Stimulated activated CD4-positive, alpha-beta T cell treated with anti-CD3 and anti-CD28 coated beads, TNF-alpha, amount 100 ng/mL, for 4 hours (primary cell): Measurements from ENCODE around the gene MAP3K20.
"Not testable (repeated sequence)": the region's sequence is repeated elsewhere in the genome, so short reads cannot be mapped to it uniquely, and the experiment has no call there.

Source experiments
- DNase-seq, 3 experiments: peaks; one replicate each; pipeline ENCODE4 v3.0.0-alpha.2; 2020; ENCODE audit warnings: low read depth in 3 of 3

MAP3K20 gene

DNA sequence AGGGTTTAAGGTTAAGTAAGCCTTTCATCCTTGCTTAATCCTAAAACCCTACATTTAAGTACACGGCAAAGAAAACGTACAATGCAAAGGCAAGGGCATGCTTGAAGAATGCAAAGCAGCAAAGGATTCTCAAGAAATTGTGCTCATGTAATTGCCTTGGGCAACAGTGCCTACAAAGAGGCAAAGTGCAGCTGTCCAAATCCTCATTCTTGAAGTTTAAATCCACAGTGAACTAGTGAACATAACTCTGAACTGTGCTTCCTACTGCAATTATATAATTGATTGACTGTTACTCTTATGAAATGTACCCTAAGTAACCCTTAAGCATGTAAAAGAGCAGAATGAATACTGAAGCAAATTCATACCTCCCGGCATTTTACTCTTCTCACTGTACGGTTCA lies 85.4 kb downstream of the MAP3K20 start:
- no peak for DNase-seq

DNA sequence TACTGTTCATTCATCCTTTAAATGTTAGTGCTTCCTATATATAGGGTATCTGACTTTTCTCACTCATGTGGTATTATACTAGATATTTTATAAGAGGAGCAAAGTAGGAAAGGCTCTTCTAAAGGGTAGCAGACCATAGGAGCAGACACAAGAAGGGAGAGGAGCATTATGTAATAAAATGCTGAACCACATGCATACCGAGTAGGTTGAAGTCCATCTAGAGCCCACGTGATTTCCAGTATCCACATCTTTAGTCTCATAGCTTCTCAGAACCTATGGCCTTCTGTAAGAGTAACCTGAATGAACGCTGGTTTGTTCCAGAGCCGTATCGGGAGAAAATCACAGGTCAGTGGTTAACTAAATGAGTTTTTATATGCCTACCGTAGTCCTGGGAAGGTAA lies 85.9 kb downstream of the MAP3K20 start:
- no peak for DNase-seq

DNA sequence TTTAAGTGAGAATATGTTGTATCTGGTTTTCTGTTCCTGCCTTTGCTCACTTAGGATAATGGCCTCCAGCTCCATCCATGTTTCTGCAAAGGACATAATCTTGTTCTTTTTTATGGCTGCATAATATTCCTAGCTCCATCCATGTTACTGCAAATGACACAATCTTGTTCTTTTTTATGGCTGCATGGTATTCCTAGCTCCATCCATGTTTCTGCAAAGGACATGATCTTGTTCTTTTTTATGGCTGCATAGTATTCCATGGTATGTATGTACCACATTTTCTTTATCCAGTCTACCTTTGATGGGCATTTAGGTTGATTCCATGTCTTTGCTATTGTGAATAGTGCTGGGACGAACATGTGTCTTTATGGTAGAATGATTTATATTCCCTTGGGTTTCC lies 87.7 kb downstream of the MAP3K20 start:
- DNase-seq, result not testable (repeated sequence)

DNA sequence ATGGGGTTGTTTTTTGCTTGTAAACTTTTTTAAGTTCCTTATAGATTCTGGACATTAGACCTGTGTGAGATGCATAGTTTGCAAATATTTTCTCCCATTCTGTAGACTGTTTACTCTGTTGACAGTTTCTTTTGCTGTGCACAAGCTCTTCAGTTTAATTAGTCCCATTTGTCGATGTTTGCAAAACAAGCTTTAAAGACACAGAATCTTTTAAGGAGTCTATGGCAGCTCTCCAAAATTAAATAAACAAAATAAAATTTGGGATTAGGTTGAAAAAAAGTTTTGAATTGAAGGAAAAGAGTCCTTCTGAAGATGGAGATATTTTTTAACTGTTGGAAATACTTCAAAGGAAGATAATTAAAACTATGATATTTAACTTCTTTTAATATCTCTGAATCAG lies 88.8 kb downstream of the MAP3K20 start:
- no peak for DNase-seq

DNA sequence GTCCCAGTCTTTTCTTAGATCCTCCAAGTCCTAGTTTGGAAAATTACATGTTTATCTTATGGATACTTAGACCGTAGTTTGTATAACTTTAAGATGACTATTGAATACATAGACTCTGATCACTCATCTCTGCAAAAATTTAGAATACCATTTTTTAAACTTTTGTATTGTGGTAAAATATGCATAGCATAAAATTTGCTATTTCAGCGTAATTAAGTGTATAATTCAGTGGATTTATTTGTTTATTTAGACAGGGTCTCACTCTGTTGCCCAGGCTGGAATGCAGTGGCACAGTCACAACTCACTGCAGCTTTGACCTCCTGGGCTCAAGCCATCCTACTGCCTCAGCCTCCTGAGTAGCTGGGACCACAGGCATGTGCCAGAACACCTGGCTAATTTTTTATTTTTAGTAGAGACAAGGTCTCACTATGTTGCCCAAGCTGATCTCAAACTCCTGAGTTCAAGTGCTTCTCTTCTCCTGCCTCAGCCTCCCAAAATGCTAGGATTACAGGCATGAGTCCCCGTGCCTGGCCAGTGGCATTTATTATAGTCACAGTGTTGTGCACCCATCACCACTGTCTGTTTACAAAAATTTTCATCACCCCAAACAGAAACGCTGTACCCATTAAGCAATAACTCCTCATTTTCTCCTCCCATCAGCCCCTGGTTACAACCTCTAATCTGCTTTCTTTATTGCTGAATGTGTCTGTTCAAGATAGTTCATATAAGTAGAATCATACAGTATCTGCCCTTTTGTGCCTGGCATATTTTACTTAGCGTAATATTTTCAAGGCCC lies 90.0 kb downstream of the MAP3K20 start:
- DNase-seq, result no peak

DNA sequence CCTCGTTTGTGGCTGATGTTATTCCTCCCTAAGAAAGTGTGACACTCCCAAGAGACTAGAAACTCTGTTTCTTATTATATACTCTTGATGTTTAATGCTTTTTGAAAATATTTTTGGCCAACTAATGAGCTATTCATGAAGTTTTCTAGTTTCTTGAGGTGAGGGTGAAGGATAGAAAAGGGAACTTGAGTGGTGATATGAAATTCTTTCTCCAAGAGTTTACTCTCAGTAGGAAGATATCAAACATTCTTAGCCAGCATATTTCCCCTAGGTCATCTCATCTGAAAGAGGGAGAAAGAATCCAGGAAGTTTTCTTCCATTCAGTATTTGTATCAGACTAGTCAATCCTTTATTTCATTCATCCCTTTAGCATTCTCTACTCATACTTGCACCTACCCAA lies 95.7 kb downstream of the MAP3K20 start:
- DNase-seq, result no peak

DNA sequence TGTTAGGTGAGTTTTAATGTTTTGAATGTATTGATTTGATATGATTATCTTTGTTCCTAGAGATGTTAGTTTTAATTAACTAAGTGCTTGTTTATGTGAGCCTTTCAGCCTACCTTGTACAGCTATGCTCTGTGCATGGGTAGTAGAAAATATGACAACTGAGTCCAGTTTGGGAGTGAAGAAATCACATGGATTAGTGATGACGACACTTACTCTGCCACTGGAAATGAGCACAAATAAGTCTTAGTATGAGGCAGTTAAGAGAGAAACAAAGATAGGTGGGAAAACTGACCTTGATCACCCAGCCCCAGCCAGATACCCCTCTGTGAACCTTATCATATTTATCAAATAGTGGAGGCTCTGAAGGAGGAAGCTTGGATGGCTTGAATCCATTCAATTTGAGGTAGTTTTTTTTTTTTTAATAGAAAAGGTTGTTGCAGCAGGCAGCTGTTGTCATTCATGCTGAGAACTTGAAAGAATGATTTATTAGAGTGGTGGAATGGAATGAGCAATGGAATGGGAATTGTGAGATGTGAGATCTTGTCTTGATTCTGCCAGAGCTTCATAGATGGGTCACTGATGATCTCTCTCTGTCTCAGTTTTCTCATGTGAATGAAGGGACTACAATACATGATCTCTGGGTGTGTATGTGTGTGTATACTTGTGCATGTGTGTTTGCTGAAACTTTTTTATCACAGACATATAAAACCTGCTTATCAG lies 96.4 kb downstream of the MAP3K20 start:
- no peak for DNase-seq

DNA sequence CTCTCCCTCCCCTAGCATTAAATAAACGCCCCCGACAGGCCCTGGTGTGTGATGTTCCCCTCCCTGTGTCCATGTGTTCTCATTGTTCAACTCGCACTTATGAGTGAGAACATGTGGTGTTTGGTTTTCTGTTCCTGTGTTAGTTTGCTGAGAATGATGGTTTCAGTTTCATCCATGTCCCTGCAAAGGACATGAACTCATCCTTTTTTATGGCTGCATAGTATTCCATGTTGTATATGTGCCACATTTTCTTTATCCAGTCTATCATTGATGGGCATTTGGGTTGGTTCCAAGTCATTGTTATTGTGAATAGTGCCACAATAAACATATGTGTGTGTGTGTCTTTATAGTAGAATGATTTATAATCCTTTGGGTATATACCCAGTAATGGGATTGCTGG lies 98.7 kb downstream of the MAP3K20 start:
- not testable (repeated sequence) for DNase-seq

DNA sequence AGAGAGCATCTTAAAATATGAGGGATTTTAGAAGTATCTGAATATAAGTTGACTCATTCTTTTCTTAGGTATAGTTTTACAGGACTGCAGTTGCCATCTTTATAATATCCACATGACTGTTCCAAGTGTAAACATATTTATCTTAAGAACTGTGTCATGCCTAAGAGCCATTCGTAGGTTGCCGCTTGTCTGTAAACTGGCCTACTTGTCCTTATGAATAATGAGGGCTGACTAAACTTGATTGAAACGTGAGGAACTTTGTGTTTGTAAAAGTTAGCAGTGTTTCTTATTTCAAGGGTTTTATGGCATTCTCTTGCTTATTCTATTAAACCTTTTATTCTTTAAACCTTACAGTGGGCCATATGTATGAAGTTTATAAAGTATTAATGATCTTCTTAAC lies 99.6 kb downstream of the MAP3K20 start:
- DNase-seq, result no peak

DNA sequence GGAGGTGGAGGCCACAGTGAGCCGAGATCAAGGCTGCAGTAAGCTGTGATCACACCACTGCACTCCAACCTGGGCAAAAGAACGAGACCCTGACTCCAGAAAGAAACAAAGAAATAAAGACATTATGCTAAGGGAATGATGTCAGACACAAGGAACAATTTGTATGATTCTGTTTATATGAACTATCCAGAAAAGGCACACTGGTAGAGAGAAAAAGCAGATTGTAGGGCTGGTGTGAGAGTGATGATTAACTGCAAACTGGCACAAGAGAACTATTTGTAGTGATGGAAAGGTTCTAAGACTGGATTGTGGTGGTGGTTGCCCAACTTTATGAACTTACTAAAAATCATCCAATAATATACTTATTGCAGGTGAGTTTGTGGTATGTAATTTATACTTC lies 106.3 kb downstream of the MAP3K20 start:
- no peak for DNase-seq

DNA sequence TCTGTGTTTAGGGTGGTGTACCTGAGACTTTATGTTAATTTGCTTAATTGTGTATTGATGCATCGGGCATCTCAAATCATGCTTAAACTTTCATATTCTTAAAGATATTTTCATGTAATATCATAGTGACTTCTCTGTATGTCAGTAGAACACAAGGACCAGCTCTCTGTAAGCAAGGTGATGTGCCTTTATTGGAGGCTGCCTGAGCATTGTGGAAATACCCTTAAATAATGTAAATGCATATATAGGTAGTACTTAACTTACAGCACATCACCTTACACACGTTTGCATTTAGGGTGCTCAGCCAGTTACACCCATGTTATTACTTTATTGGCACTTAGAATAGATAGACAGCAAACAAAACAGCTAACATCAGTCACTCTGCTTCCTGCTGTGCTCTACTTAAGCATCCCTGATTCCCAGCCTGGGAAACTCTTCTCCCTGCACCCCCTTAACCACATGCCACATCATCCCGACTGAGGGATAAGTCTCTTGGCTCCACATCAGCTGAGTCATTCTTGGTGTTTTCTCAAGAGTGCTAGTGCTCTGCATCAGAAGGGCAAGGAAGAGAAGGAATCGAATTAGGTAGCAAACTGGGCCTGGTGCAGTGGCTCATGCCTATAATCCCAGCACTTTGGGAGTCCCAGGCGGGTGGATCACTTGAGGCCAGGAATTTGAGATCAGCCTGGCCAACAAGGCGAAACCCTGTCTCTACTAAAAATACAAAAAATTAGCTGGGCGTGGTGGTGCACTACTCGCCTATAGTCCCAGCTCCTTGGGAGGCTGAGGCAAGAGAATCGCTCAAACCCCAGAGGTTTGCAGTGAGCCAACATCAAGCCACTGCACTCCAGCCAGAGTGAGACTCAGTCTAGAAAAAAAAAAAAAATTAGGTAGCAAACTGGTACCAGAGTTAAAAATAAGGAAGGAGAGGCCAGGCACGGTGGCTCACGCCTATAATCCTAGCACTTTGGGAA lies 108.7 kb downstream of the MAP3K20 start:
- no peak for DNase-seq

DNA sequence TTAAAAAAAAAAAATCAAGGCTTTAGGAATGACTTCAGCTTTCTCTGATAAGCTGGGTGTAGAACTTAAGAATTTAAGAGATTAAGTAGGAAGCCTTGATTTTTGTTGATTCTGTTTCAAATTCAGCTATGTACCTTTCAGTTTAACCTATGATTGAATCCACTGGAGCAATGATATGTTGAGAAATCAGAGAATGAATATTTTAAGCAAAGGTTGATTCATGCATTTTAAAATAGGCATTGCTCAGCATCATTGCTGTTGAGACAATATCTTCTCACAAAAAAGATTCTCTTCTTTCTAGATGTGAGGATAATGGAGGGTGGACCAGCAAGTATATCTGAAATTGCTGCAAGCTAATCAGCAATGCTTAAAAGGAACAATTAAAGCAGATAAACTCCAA lies 109.8 kb downstream of the MAP3K20 start:
- no peak for DNase-seq

DNA sequence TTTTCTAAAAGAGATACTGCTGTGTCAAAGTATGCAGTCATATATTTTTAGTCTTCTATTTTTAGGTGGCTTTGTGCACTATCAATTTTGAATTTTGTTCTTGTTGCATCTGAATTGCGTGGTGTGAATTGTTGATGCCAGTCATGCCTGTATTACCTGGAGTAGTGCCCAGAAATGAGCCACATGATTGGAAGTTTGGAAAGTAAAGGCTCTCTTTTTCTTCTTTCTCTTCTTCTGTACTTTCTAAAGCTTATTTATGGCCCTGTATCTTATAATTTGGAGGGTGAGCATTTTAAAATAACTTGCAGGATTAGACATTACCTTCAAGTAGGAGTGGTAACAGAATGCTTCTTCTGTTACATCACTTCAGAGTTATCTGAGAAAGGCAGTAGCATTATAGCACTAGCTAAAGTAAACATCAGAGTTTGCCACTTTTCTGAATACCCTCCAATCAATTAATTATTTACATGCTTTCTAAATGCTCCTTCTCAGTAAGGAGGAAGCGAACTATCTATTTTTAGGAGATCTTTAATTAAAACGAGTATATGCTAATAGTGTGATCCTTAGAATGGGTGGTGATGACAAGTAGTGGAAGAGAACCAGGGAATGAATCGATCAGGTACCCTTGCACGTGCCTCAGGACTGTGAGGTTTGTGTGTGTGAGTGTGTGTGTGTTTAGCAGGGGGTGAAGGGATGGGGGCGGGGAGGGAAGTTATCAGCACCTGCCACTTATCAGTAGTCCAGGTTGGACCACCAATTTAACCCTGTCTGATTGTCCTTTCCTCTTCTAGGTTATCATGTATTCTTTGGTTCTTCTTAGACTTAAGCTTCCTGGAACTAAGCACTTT lies 112.5 kb downstream of the MAP3K20 start:
- no peak for DNase-seq

DNA sequence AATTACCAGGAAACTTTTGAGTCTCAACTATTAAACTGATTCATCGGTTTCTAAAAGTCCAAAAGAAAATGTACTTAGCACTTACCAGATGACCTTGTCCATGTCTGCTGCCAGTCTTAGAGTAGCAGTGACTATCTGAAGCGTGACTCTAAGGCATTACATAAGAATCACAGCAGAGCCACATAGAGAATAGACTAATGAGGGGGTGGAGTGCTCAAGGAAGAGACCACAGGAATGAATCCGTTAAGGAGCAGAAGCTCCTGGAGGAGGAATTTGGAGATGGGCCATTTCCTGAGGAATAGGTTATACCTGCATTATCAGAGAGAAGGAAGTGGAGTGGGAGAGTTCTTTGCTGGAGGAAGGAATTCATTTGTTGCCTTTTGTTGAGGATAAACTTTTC lies 116.0 kb downstream of the MAP3K20 start:
- DNase-seq, result no peak

DNA sequence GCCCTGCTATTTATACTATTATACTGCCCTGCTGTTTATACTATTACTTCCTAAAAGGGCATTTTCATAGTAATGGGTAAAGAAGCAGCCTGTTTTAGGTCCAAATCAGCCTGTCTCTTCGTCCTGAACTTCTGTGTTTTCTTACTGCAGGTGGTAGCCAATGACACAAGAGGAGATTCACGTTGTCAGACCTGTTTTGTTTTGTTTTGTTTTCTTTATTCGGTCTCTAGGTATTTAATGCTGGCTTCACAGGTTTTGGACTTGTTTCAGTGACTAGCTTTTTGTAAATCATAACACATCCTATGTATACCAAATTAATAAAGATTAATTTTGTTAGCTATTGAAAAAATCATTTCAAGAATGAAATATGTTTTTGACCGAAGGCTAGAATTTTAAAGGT lies 116.4 kb downstream of the MAP3K20 start:
- DNase-seq, result no peak

DNA sequence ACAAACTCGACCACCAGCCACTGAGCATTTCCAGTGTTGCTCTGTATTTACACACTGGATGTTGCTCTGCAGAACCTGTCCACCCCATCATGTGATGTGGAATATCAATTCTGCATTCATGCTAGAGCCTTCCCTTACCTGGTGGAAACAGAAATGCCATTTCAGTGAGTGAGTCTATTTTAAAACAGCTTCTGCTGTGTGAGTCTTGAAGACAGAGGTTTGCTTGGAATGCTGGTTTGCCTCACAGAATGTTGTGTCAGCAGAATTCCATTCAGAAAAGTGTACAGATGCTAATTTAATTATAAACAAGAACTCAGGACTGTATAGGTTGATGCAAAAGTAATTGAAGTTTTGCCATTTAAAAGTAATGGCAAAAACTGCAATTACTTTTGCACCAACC lies 118.3 kb downstream of the MAP3K20 start:
- no peak for DNase-seq

DNA sequence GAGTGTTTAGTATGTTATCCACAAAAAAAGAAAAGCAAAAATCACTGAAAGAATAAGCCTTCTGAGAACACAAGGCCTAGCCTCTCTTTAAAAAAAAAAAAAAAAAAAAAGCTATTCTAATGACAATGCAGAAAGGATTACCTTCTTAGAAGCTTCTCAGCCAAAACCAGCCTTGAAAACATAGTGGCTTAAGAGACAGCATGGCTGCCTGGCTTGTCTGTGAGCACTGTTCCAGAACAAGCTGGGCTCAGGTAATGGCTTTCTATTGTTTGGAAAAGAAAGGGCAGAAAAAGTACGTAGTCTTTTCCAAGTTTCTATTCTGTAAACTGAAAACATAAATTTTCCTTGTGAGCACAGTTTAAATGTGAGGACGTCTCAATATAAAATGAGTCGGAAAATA lies 119.5 kb downstream of the MAP3K20 start:
- DNase-seq, result no peak

DNA sequence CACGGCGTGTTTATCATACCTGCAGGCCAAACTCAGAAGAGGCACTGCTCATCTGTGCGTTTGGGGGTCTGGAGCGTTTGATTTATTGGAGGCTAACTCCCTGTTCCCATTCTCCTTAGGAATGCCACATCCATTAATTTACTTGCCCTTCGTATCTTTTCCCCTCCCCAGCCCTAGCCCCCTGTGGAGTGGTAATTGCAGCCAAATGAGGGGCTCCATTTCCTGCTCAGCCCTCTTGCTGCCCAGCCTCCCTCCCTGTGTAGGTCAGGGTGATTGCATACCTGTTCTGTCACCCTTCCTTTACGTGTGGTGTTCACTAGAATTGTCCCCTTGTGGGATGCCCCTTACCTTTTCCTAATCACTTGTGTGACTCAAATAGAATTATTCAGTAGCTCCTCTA lies 120.4 kb downstream of the MAP3K20 start:
- no peak for DNase-seq

DNA sequence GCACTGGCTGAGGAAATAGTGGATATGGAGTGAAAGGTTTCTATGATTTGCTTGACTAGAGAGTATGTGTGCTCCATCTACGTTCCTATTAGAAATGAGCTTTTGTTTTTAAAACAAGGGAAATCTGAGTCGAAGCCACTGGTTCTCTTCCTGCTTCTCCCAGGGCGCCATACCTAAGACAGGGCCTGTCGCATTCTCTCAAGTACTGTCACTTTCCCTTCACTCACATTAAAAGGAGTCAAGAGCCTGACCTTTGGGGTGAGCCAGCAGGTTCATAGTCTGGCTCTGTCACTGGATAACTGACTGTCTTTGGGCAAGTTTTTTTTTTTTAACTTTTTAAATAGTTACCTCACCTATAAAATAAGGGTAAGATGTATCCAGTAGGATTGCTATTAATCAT lies 121.0 kb downstream of the MAP3K20 start:
- DNase-seq, result no peak

DNA sequence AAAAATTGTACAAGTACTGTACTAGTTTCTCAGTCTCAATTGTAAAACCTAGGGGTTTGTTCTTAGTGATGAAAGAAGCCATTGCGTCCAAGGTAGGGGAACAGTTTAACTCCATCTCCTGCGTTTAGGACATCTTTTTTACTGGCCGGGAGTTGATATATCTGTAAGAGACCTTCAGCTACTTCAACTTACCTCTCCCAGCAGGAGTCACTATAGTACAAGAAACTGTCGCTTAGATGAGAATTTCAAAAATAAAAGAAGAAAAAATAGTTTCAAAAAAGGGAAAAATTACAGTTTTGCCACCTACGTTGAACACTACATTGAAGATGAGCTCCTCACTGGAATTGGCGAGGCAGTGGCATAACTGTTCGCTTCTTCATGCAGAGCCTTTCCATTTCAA lies 122.7 kb downstream of the MAP3K20 start:
- no peak for DNase-seq

DNA sequence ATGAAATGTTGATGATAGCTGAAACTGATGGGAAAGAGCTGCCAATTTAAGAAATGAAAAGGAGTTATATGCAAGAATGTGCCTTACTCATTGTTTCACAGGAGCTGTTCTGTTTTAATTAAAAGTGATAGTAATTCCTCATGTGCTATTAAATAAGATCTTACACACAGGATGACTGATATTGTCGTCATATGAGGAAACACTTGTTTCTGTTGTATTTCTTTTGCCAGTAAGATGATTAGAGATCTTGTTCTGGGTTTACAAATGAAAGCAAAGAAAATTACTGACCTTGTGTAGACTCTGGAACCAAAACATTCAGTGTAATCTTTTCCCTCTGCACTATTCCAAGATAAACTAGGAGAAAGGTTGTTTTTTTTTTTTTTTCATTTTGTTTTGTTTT lies 123.6 kb downstream of the MAP3K20 start:
- no peak for DNase-seq
